ENCODE results near the gene SIM2.

The SIM2 gene

GRCh38 chr21:36705679-36706481 is 7.0 kb downstream of the SIM2 start:
- Histone ChIP-seq H3K36me3 (ENCODE audit: control insufficient read depth in 2 of 2, insufficient read depth in 2 of 2, low read length in 2 of 2) (no peaks in the 10 kb centered on the region), H3K9me3 (ENCODE audit: control insufficient read depth in 2 of 2, low read length in 2 of 2) (no peaks in the 10 kb centered on the region), H3K9ac (ENCODE audit: low read depth in 1 of 2, low read length in 2 of 2) (no peak overlapping the region), H3K27me3 (ENCODE audit: control insufficient read depth in 2 of 2, insufficient read depth in 2 of 2, low read length in 2 of 2) (peaks cover 84 to 99% of the 10 kb centered on the region in 2 donors), H3K27ac (ENCODE audit: low read depth in 2 of 2, low read length in 2 of 2) (no peak overlapping the region), H3K4me1 (ENCODE audit: control insufficient read depth in 2 of 2, insufficient read depth in 2 of 2, low read length in 2 of 2) (peaks cover 3 to 11% of the 10 kb centered on the region in 2 donors), H3K4me3 (ENCODE audit: low read length in 2 of 2) (no peak overlapping the region)

DNA sequence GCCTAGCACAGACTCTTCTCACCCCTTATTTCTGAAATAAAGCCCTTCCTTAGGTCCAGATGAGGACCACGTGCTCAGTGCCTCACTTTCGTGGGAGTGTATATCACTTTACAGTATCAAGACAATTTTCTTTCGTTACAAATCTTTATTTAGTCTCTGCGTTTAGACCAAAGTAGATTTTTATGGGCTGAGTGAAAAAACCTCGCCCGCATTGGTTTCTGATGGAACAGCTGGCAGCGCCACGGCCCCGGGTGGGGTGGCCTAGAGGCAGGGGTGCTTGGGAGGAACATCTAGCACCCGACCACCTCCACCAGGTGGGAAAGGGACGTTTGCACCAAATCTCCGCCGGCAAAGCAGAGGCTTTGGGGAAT is 7.6 kb downstream of the SIM2 start:
- H3K27me3 ChIP-seq (ENCODE audit: control insufficient read depth in 2 of 2, insufficient read depth in 2 of 2, low read length in 2 of 2), result peaks cover 83 to 99% of the 10 kb centered on the region in 2 donors
- no peak overlapping the region for H3K9ac ChIP-seq (ENCODE audit: low read depth in 1 of 2, low read length in 2 of 2)
- H3K4me1 ChIP-seq (ENCODE audit: control insufficient read depth in 2 of 2, insufficient read depth in 2 of 2, low read length in 2 of 2), result peaks cover 0 to 5% of the 10 kb centered on the region in 2 donors
- H3K36me3 ChIP-seq (ENCODE audit: control insufficient read depth in 2 of 2, insufficient read depth in 2 of 2, low read length in 2 of 2), result no peaks in the 10 kb centered on the region
- no peaks in the 10 kb centered on the region for H3K9me3 ChIP-seq (ENCODE audit: control insufficient read depth in 2 of 2, low read length in 2 of 2)
- no peak overlapping the region for H3K27ac ChIP-seq (ENCODE audit: low read depth in 2 of 2, low read length in 2 of 2)
- H3K4me3 ChIP-seq (ENCODE audit: low read length in 2 of 2), result no peak overlapping the region

DNA sequence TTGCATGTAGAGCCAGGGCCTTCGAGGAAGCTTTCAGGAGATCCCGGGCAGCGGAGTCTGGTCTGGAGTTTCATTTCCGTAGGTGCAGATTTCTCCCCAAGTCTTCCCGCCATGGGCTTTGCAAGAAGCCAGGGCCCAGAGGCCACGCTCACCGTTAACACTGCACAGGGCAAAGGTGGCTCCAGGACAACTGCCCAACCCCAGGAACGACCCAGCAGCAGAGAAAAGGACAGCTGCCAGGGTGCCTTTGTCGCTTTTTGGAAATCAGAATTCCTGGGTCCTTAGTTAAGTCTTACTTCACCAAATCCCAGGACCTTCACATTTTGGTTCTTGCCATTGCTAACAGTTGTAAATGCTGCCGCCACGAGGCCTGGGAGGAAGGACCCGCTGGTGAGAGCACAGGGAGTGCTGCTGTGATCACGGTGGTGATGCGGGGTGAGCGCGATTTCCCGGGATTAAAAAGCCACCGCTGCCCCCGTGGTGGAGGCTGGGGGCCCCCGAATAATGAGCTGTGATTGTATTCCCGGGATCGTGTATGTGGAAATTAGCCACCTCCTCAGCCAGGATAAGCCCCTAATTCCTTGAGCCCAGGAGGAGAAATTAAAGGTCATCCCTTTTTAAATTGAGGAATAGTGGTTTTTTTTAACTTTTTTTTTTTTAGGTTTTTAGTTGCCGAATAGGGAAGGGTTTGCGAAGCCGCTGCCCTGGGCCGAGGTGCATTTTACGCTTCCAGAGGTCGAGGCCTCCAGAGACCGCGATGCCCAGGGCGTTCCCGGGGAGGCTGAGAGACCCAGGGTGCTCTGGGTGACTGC is 8.2 kb downstream of the SIM2 start:
- H3K36me3 ChIP-seq (ENCODE audit: control insufficient read depth in 2 of 2, insufficient read depth in 2 of 2, low read length in 2 of 2), result no peaks in the 10 kb centered on the region
- H3K27ac ChIP-seq (ENCODE audit: low read depth in 2 of 2, low read length in 2 of 2), result no peak overlapping the region
- H3K4me3 ChIP-seq (ENCODE audit: low read length in 2 of 2), result no peak overlapping the region
- peaks cover 79 to 98% of the 10 kb centered on the region in 2 donors for H3K27me3 ChIP-seq (ENCODE audit: control insufficient read depth in 2 of 2, insufficient read depth in 2 of 2, low read length in 2 of 2)
- peaks cover 0 to 5% of the 10 kb centered on the region in 2 donors for H3K4me1 ChIP-seq (ENCODE audit: control insufficient read depth in 2 of 2, insufficient read depth in 2 of 2, low read length in 2 of 2)
- no peak overlapping the region for H3K9ac ChIP-seq (ENCODE audit: low read depth in 1 of 2, low read length in 2 of 2)
- no peaks in the 10 kb centered on the region for H3K9me3 ChIP-seq (ENCODE audit: control insufficient read depth in 2 of 2, low read length in 2 of 2)

GRCh38 chr21:36707763-36708285 is 8.9 kb downstream of the SIM2 start:
- H3K27ac ChIP-seq (ENCODE audit: low read depth in 2 of 2, low read length in 2 of 2), result no peak overlapping the region
- H3K27me3 ChIP-seq (ENCODE audit: control insufficient read depth in 2 of 2, insufficient read depth in 2 of 2, low read length in 2 of 2), result peaks cover 76 to 98% of the 10 kb centered on the region in 2 donors
- H3K9me3 ChIP-seq (ENCODE audit: control insufficient read depth in 2 of 2, low read length in 2 of 2), result no peaks in the 10 kb centered on the region
- H3K4me1 ChIP-seq (ENCODE audit: control insufficient read depth in 2 of 2, insufficient read depth in 2 of 2, low read length in 2 of 2), result peaks cover 0 to 5% of the 10 kb centered on the region in 2 donors
- no peak overlapping the region for H3K9ac ChIP-seq (ENCODE audit: low read depth in 1 of 2, low read length in 2 of 2)
- no peaks in the 10 kb centered on the region for H3K36me3 ChIP-seq (ENCODE audit: control insufficient read depth in 2 of 2, insufficient read depth in 2 of 2, low read length in 2 of 2)
- H3K4me3 ChIP-seq (ENCODE audit: low read length in 2 of 2), result no peak overlapping the region

GRCh38 chr21:36708286-36709029 is 9.5 kb downstream of the SIM2 start:
- H3K27ac ChIP-seq (ENCODE audit: low read depth in 2 of 2, low read length in 2 of 2), result no peak overlapping the region
- H3K4me3 ChIP-seq (ENCODE audit: low read length in 2 of 2), result no peak overlapping the region
- H3K36me3 ChIP-seq (ENCODE audit: control insufficient read depth in 2 of 2, insufficient read depth in 2 of 2, low read length in 2 of 2), result no peaks in the 10 kb centered on the region
- peaks cover 0 to 5% of the 10 kb centered on the region in 2 donors for H3K4me1 ChIP-seq (ENCODE audit: control insufficient read depth in 2 of 2, insufficient read depth in 2 of 2, low read length in 2 of 2)
- H3K9me3 ChIP-seq (ENCODE audit: control insufficient read depth in 2 of 2, low read length in 2 of 2), result no peaks in the 10 kb centered on the region
- H3K27me3 ChIP-seq (ENCODE audit: control insufficient read depth in 2 of 2, insufficient read depth in 2 of 2, low read length in 2 of 2), result peaks cover 75 to 98% of the 10 kb centered on the region in 2 donors
- no peak overlapping the region for H3K9ac ChIP-seq (ENCODE audit: low read depth in 1 of 2, low read length in 2 of 2)

GRCh38 chr21:36709030-36709867 is 10.3 kb downstream of the SIM2 start:
- Histone ChIP-seq H3K36me3 (ENCODE audit: control insufficient read depth in 2 of 2, insufficient read depth in 2 of 2, low read length in 2 of 2) (no peaks in the 10 kb centered on the region), H3K27ac (ENCODE audit: low read depth in 2 of 2, low read length in 2 of 2) (no peak overlapping the region), H3K9me3 (ENCODE audit: control insufficient read depth in 2 of 2, low read length in 2 of 2) (no peaks in the 10 kb centered on the region), H3K4me3 (ENCODE audit: low read length in 2 of 2) (no peak overlapping the region), H3K4me1 (ENCODE audit: control insufficient read depth in 2 of 2, insufficient read depth in 2 of 2, low read length in 2 of 2) (peaks cover 0 to 5% of the 10 kb centered on the region in 2 donors), H3K9ac (ENCODE audit: low read depth in 1 of 2, low read length in 2 of 2) (no peak overlapping the region), H3K27me3 (ENCODE audit: control insufficient read depth in 2 of 2, insufficient read depth in 2 of 2, low read length in 2 of 2) (peaks cover 75 to 92% of the 10 kb centered on the region in 2 donors)

DNA sequence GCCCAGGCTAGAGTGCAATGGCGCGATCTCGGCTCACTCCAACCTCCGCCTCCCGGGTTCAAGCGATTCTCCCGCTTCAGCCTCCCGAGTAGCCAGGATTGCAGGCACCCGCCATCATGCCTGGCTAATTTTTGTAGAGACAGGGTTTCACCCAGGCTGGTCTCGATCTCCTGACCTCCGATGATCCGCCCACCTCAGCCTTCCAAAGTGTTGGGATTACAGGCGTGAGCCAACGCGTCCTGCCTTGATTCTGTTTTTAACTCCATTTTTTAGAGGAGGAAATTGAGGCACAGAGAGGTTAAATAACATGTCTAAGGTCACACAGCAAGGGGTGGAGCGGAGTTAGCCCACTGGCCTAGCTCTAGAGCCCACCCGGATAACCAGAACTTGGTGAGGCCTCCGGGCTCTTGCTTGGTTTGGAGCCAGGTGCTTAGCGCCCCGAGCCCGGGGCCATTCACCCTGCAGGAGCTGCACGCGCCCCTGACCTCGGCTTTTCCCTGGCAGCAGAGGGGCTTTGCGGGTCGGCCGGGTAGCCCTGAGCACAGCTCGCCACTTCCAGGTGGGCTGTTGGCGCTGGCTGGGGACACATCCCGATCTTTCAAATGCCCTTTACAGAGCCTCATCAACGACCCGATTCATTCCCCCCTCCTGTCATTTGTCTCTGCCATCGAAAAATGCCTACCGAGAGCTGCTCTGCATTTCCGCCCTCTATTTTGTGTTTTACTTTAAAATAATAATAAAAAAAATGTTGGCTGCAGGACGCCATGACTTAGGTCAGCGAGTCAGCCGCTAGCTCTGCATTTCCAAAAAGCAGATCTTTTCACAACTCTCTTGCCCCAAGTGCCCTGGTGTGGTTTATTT is 11.2 kb downstream of the SIM2 start:
- no peak overlapping the region for H3K27ac ChIP-seq (ENCODE audit: low read depth in 2 of 2, low read length in 2 of 2)
- no peaks in the 10 kb centered on the region for H3K9me3 ChIP-seq (ENCODE audit: control insufficient read depth in 2 of 2, low read length in 2 of 2)
- no peaks in the 10 kb centered on the region for H3K36me3 ChIP-seq (ENCODE audit: control insufficient read depth in 2 of 2, insufficient read depth in 2 of 2, low read length in 2 of 2)
- H3K27me3 ChIP-seq (ENCODE audit: control insufficient read depth in 2 of 2, insufficient read depth in 2 of 2, low read length in 2 of 2), result peaks cover 74 to 87% of the 10 kb centered on the region in 2 donors
- no peak overlapping the region for H3K9ac ChIP-seq (ENCODE audit: low read depth in 1 of 2, low read length in 2 of 2)
- peaks cover 0 to 5% of the 10 kb centered on the region in 2 donors for H3K4me1 ChIP-seq (ENCODE audit: control insufficient read depth in 2 of 2, insufficient read depth in 2 of 2, low read length in 2 of 2)
- H3K4me3 ChIP-seq (ENCODE audit: low read length in 2 of 2), result peak overlapping the region in 1 of 2 donors; percentile 28

DNA sequence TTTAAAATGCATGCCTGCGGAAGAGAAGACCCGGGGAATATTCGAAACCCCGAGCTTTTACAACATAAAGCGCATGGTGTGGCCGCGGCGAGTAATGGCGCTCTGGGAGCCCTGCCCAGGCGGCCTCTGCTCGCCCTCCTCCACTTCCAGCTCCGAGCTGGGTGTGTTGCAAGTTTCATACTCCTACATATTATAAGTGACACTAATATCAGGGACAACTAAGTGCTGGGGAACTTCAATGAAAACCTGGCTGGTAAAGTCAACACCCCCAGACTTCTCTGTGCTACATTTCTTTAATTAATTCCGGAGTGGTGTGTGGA is 11.8 kb downstream of the SIM2 start:
- H3K27me3 ChIP-seq (ENCODE audit: control insufficient read depth in 2 of 2, insufficient read depth in 2 of 2, low read length in 2 of 2), result peaks cover 70 to 81% of the 10 kb centered on the region in 2 donors
- no peaks in the 10 kb centered on the region for H3K9me3 ChIP-seq (ENCODE audit: control insufficient read depth in 2 of 2, low read length in 2 of 2)
- no peaks in the 10 kb centered on the region for H3K36me3 ChIP-seq (ENCODE audit: control insufficient read depth in 2 of 2, insufficient read depth in 2 of 2, low read length in 2 of 2)
- no peak overlapping the region for H3K27ac ChIP-seq (ENCODE audit: low read depth in 2 of 2, low read length in 2 of 2)
- H3K9ac ChIP-seq (ENCODE audit: low read depth in 1 of 2, low read length in 2 of 2), result no peak overlapping the region
- H3K4me1 ChIP-seq (ENCODE audit: control insufficient read depth in 2 of 2, insufficient read depth in 2 of 2, low read length in 2 of 2), result peaks cover 0 to 5% of the 10 kb centered on the region in 2 donors
- H3K4me3 ChIP-seq (ENCODE audit: low read length in 2 of 2), result peak overlapping the region in 1 of 2 donors; percentile 28

DNA sequence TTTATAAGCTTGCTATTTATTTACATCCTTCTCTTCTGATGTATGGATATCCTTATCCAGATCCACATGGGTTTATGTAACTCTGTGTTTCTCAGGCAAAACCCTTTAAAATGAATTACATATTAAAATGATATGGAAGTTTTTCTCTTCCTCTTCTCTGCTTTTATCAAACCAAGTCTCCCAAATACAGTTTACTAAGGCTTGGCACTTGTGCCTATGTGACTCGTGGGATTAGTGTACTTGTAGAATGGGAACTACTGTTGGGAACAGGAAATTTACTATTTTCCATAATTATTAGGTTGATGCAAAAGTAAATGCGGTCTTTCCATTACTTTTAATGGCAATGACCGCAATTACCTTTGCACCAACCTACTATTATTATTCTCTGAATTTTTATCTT is 14.8 kb downstream of the SIM2 start:
- Histone ChIP-seq H3K27me3 (ENCODE audit: control insufficient read depth in 2 of 2, insufficient read depth in 2 of 2, low read length in 2 of 2) (peaks cover 43 to 51% of the 10 kb centered on the region in 2 donors), H3K9me3 (ENCODE audit: control insufficient read depth in 2 of 2, low read length in 2 of 2) (no peaks in the 10 kb centered on the region), H3K4me3 (ENCODE audit: low read length in 2 of 2) (no peak overlapping the region), H3K27ac (ENCODE audit: low read depth in 2 of 2, low read length in 2 of 2) (no peak overlapping the region), H3K36me3 (ENCODE audit: control insufficient read depth in 2 of 2, insufficient read depth in 2 of 2, low read length in 2 of 2) (no peaks in the 10 kb centered on the region), H3K4me1 (ENCODE audit: control insufficient read depth in 2 of 2, insufficient read depth in 2 of 2, low read length in 2 of 2) (peaks cover 2 to 3% of the 10 kb centered on the region in 2 donors), H3K9ac (ENCODE audit: low read depth in 1 of 2, low read length in 2 of 2) (no peak overlapping the region)
